GM21825 (cell line): ENCODE results near the gene TCHP.

Experiments used
- ATAC-seq: cut with Tn5 transposase; IDR thresholded peaks from one replicate; pipeline ENCODE4 v1.9.1; 2021; ENCODE audit warnings: mild to moderate bottlenecking, moderate library complexity; ENCODE audit not compliant: unreplicated experiment

Gene TCHP

GRCh38 chr12:109931143-109931542, 31.1 kb downstream of the TCHP start:
- no peak for ATAC-seq

DNA sequence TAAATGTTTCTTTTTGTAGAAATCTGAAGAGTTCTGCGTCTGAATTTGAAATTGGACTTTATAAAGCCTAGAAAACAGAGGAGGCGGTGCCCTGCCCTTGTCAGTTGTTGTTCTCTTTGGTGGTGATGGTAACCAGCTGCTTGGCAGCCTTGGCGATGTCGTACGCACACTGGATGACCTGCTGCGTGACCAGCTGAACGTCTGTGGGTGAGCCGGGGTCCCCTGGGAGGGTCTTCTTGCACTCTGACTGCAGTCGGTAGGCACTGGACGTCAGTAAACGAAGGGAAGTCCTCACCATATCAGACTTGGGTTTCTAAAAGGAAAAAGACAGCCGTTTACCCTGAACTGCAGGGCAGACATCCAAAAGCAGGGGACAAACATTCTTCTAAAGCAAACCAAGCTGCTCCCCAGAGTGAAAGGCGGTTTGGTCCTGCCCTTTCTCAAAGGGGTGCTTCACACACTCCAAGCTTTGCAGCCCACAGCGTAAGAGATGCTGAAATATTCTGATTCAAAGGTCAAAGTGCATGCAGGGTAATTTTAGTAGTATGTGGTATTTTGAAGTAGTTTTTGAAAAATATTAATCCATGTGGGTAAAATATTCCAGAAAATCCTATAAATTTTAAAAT, 32.9 kb downstream of the TCHP start:
- ATAC-seq = no peak

- ATAC-seq = no peak
Measured at GRCh38 chr12:109934026-109934425, 34.0 kb downstream of the TCHP start.

- ATAC-seq = no peak
Measured at GRCh38 chr12:109937371-109937770, 37.3 kb downstream of the TCHP start.

- no peak for ATAC-seq
Measured at GRCh38 chr12:109938947-109939346, 38.9 kb downstream of the TCHP start.

DNA sequence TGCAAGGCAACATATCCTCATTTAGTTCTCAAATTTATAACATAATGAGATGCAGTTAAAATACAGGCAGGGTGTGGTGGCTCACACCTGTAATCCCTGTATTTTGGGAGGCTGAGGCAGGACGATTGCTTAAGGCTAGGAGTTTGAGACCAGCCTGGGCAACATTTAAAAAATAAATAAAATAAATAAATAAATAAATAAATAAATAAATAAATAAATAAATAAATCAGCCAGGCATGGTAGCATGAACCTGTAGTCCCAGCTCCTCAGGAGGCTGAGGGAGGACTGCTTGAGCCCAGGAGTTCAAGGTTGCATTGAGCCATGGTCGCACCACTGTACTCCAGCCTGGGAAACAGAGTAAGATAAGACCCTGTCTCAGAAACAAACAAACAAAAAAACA, 39.4 kb downstream of the TCHP start:
- ATAC-seq = no peak

- no peak for ATAC-seq
Measured at GRCh38 chr12:109940339-109940923, 40.4 kb downstream of the TCHP start.

DNA sequence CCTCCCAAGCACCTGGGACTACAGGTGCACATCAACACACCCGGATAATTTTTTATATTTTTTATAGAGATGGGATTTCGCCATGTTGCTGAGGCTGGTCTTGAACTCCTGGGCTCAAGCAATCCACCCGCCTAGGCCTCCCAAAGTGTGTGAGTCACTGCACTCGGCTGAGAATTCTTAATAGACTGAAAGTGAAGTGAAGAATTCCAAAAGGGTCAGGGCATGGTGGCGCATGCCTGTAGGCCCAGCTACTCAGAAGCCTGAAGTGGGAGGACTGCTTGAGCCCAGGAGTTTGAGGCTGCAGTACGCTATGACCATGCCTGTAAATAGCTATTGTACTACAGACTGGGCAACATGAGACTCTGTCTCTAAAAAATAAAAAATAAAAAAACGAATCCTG, 43.7 kb downstream of the TCHP start:
- no peak for ATAC-seq

DNA sequence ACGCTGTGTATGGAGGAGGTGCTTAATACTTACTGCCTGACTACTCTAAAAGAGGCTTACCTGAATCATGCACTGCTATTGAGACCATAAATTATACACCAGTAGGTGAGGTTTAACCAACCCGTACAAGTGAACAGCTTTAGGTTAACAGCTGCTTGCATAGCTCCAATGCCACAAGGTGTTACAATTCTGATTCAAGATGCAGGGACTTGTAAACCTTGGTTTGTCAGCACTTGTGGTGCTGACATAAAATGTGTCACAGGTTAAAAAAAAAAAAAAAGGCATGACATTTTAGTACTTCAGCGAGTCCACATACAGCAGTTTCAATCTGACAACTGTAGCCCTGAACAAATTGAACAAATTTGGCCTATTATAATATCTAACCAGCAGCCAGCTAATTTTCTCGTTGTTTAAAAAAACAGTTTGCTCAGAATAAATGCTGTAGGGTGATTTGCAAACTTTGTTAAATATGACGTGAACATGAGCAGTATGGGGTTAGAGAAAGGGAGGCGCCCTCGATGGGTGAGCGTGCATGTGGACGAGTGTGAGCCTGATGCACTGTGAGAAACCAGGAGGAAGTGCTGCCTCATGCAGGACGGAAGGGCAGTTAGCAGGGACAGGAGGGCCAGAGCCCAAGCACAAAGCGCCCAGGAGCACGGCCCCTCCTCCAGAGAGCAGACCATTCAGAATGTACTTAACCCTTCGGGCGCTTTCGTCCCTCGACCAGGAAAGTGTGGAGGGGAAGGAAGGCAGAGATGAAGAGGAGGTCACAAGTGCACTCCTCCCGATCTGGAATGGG, 44.7 kb downstream of the TCHP start:
- ATAC-seq = no peak

- ATAC-seq = no peak
Measured at GRCh38 chr12:109946505-109946904, 46.4 kb downstream of the TCHP start.

DNA sequence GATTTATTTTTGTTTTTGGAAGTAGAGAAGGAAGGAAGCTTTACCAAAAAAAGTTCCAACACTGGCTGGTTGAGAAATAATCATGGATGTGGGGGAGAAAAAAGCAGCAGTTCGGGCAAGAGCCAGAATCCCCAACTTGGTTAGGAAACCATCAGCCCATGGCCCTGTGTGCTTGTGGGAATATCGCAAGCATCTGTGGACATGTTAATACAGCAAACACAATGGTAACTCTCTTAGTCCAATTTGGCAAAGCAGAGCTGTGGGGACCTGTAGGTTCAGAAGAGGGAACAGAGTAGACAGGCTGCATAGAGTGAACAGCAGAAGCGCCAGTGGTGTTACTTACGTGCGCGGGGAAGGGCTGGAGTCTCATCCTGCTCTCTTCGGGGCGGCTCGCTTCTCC, 46.8 kb downstream of the TCHP start:
- no peak for ATAC-seq

DNA sequence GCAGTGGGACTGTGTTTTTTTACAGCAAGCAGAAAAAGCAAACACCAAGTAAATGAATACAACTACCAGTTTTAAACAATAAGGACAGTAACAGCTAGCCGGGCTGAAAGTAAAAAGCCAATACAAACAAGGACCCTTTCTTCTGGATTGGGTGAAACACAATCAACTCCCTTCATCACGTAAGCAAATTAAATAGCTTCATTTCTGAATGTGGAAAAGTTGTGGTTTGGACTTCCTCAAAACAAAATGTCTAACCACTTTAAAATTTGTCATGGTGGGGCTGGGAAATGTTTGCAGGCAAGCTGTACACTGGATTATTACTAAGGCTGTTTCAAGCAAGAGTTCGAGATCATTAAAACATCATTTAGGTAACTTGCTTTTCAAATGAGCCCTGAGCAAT, 47.4 kb downstream of the TCHP start:
- no peak for ATAC-seq

DNA sequence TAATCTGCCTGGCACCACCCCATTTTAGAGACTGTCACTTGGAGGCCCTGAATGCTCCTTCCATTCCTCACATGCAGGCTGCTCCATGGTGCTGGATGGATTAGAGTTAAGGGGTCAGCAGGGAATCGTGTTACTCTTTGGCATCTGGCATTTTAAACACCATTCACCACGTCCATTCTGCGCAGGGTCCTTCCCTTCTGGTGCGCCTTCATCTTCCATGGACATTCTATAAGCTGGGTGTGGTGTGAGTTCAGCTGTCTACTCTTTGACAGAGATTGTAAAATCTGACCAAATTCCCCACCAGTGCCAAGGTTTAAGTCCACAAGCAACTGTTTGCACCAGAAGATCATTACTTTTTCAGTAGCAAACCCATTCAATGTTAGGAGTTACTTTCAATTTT, 48.3 kb downstream of the TCHP start:
- ATAC-seq = no peak

DNA sequence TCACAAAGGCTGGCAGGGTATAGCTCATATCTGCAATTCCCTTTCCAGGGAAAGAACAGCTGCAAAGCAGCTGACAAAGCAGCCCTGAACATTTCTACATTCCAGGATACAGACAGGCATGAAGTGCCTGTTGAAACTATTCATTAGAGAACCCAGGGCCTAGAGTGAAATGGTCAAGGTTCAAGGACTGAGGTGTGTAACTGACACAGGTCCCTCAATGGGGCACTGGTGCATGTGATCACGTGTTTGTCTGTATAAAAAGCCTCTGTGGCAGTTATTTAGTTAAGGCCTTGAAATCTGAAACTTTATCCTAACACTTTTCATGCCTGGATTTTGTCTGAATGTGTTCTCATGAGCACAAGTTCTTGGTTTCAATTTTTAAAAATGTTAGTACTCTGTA, 49.0 kb downstream of the TCHP start:
- ATAC-seq = no peak

DNA sequence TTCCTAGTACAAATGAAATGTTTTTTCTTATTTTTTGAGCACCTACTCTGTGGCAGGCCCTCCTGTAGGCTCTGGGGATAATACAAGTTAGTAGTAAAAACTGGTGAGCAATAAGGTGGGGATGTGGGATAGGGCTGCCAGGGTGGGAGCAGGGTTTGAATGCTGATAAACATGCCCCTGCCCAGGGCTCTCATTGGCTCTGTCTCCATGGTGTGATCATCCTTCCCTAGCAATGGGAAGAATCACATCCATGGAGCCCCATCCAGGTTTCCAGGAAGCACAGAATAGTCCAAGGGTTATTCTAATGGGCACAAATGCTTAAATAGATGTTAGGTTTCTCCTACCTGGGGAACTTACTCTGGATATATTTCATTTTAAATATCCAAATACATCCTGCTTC, 50.6 kb downstream of the TCHP start:
- ATAC-seq = no peak

GRCh38 chr12:109951136-109951535, 51.1 kb downstream of the TCHP start:
- no peak for ATAC-seq

- no peak for ATAC-seq
Measured at GRCh38 chr12:109951751-109952150, 51.7 kb downstream of the TCHP start.

GRCh38 chr12:109952160-109952858, 52.2 kb downstream of the TCHP start:
- no peak for ATAC-seq

DNA sequence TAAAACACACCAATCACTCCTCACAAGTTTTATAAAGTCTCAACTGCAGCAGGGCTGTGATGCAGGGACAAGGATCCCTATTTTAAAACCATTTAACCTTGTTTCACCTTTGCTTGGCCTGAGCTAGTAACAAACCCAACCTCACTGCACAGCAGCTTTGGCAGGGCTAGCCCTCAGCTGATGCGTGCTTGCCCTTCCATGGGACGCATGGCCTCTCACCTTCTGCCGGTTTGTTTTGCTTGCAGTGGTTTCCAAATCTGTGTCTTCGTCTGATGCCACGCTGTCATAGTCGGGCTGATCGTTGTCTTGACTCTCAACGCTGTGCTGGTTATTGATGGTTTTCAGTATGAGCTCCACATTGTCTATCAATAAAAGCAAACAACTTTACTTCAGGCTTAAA, 52.8 kb downstream of the TCHP start:
- ATAC-seq = no peak

GRCh38 chr12:109953656-109954055, 53.6 kb downstream of the TCHP start:
- no peak for ATAC-seq

DNA sequence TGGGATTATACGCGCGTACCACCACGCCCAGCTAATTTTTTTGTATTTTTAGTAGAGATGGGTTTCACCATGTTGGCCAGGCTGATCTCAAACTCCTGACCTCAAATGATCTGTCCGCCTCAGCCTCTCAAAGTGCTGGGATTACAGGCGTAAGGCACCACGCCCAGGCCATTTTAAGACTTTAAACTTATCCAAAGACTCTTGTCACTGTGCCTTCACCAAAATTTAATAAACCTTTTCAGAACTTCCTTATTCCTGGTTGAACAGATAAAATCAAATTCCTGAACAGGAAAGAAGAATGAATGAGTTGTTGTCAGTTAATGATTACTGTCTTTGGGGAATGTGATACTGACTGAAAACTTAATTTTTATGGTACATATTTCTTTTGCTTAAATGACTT, 58.3 kb downstream of the TCHP start:
- no peak for ATAC-seq
